ENCODE measurements around the gene PORCN.

Gene PORCN

GRCh38 chrX:48471504-48471903 is 37.3 kb upstream of the PORCN start:
- Histone ChIP-seq H3K79me2 (ENCODE audit: insufficient read depth, low read depth) (peaks cover 31% of the 10 kb centered on the region), H3K27me3 (ENCODE audit: insufficient read depth, low read depth) (no peaks in the 10 kb centered on the region), H4K20me1 (ENCODE audit: insufficient read depth) (no peaks in the 10 kb centered on the region), H3K27ac (no peak overlapping the region), H3K4me2 (no peak overlapping the region), H3K9ac (no peak overlapping the region), H3K36me3 (ENCODE audit: insufficient read depth) (no peaks in the 10 kb centered on the region), H2AFZ (ENCODE audit: low read depth) (no peak overlapping the region), H3K4me3 (IDR thresholded peaks at IDR 0.05; ENCODE audit: insufficient read depth, low read depth, low read length) (no peak overlapping the region), H3K4me1 (ENCODE audit: low read depth, poor library complexity, severe bottlenecking) (peaks cover 17% of the 10 kb centered on the region)
- no peak for TF ChIP-seq CTCF (conservative IDR thresholded peaks at IDR 0.05; ENCODE audit: low read depth, low read length)

- H3K4me2 ChIP-seq = no peak overlapping the region
- TF ChIP-seq CTCF (conservative IDR thresholded peaks at IDR 0.05; ENCODE audit: low read depth, low read length) = no peak
- peaks cover 15% of the 10 kb centered on the region for H3K4me1 ChIP-seq (ENCODE audit: low read depth, poor library complexity, severe bottlenecking)
- H4K20me1 ChIP-seq (ENCODE audit: insufficient read depth) = no peaks in the 10 kb centered on the region
- no peak overlapping the region for H3K4me3 ChIP-seq (IDR thresholded peaks at IDR 0.05; ENCODE audit: insufficient read depth, low read depth, low read length)
- H3K27ac ChIP-seq = no peak overlapping the region
- H3K36me3 ChIP-seq (ENCODE audit: insufficient read depth) = no peaks in the 10 kb centered on the region
- peaks cover 31% of the 10 kb centered on the region for H3K79me2 ChIP-seq (ENCODE audit: insufficient read depth, low read depth)
- no peak overlapping the region for H2AFZ ChIP-seq (ENCODE audit: low read depth)
- no peak overlapping the region for H3K9ac ChIP-seq
- H3K27me3 ChIP-seq (ENCODE audit: insufficient read depth, low read depth) = no peaks in the 10 kb centered on the region
These were observed 36.6 kb upstream of the PORCN start for GRCh38 chrX:48472225-48472624.

- Histone ChIP-seq H3K4me1 (ENCODE audit: low read depth, poor library complexity, severe bottlenecking) (peaks cover 19% of the 10 kb centered on the region), H3K27ac (no peak overlapping the region), H3K9ac (no peak overlapping the region), H3K4me2 (no peak overlapping the region), H3K4me3 (IDR thresholded peaks at IDR 0.05; ENCODE audit: insufficient read depth, low read depth, low read length) (no peak overlapping the region), H3K36me3 (ENCODE audit: insufficient read depth) (no peaks in the 10 kb centered on the region), H4K20me1 (ENCODE audit: insufficient read depth) (no peaks in the 10 kb centered on the region), H2AFZ (ENCODE audit: low read depth) (no peak overlapping the region), H3K27me3 (ENCODE audit: insufficient read depth, low read depth) (no peaks in the 10 kb centered on the region), H3K79me2 (ENCODE audit: insufficient read depth, low read depth) (peaks cover 31% of the 10 kb centered on the region)
- TF ChIP-seq CTCF (conservative IDR thresholded peaks at IDR 0.05; ENCODE audit: low read depth, low read length) = no peak
These were observed 35.7 kb upstream of the PORCN start for GRCh38 chrX:48472851-48473703.

GRCh38 chrX:48473704-48473990 is 35.1 kb upstream of the PORCN start:
- H3K79me2 ChIP-seq (ENCODE audit: insufficient read depth, low read depth) = peaks cover 27% of the 10 kb centered on the region
- H3K27ac ChIP-seq = no peak overlapping the region
- no peak overlapping the region for H3K9ac ChIP-seq
- H2AFZ ChIP-seq (ENCODE audit: low read depth) = no peak overlapping the region
- H3K36me3 ChIP-seq (ENCODE audit: insufficient read depth) = no peaks in the 10 kb centered on the region
- H3K4me1 ChIP-seq (ENCODE audit: low read depth, poor library complexity, severe bottlenecking) = peaks cover 19% of the 10 kb centered on the region
- H4K20me1 ChIP-seq (ENCODE audit: insufficient read depth) = no peaks in the 10 kb centered on the region
- H3K27me3 ChIP-seq (ENCODE audit: insufficient read depth, low read depth) = no peaks in the 10 kb centered on the region
- TF ChIP-seq CTCF (conservative IDR thresholded peaks at IDR 0.05; ENCODE audit: low read depth, low read length) = no peak
- no peak overlapping the region for H3K4me3 ChIP-seq (IDR thresholded peaks at IDR 0.05; ENCODE audit: insufficient read depth, low read depth, low read length)
- H3K4me2 ChIP-seq = no peak overlapping the region

Data from KMS-11 (cell line).